ENCODE measurements around the gene DARS2.

Gene DARS2

GRCh38 chr1:173889885-173890284 lies 65.4 kb downstream of the DARS2 start:
- DNase-seq: no peak

DNA sequence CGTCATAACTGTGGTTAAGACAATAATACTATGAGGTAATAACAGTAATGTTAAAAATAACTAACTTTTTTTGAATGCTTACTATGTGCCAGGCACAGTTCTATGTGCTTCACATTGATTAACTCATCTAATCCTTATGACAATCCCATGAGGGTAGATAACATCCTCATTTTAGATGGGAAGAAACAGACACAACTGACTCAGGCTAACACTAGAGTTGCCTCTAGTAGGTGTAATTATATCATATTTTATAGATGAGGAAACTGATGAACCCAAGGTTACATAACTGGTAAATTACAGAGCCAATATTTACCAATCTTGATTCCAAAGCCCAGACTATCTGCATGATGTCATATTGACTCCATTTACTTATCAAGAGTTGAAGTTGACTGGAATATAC lies 69.1 kb downstream of the DARS2 start:
- no peak for DNase-seq

- DNase-seq: no peak
Measured at GRCh38 chr1:173894189-173894588, 69.7 kb downstream of the DARS2 start.

DNA sequence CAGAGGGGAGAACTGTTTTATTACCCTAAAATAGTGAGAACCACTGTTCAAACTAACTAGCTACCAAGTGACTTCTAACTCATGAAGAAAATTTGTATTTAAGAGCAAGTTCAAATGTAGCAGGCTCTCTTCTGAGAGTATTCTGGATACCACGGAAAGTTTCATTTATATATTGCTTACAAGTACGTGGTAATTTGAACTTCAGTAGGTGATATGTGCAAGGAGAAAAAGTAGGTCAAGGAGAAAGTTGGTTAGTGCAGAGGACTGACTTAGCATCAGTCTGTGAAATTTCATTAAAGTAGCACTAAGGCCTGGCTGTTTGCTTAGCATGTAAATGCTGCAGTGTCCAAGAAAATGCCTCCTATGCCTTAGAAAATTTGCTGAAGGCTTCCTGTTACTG lies 76.0 kb downstream of the DARS2 start:
- no peak for DNase-seq

DNA sequence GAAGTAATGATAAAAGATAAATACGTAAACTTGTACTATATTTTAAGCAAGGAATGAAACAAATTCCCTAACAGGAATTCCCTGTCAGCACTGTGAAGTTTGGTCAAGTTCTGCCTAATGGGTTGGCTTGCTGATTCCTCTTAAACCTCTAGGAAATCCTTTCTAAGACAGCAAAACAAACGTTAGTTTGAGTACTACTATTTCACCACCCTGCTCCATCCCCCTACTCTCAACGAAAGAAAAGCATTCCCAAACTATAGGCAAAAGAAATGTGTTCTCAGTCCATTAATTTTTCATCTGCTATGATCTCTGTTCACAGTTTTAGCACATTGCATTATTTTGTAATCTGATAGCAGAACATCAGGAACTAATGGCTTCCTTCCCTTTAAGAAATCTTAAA lies 76.5 kb downstream of the DARS2 start:
- DNase-seq: no peak

GRCh38 chr1:173903827-173904531 lies 79.5 kb downstream of the DARS2 start:
- DNase-seq: no peak
